GM23338 (cell line): ENCODE measurements around the gene CFLAR.

Experiments used
- CREB1 ChIP-seq: fragments of 250-450 bp; sonication (Bioruptor Pico); IDR thresholded peaks from 2 replicates; pipeline ENCODE4 v1.5.0; 2020; ENCODE audit warnings: low read depth, mild to moderate bottlenecking, moderate library complexity
- CTCF ChIP-seq, 2 experiments: fragments of 200-600 bp in 1 of 2; sonication (generic) in 1 of 2; conservative IDR thresholded peaks; 2 replicates each; pipeline versions ENCODE4 v1.5.1 to v1.6.1; 2016 to 2017; ENCODE audit warnings: antibody characterized with exemption in 2 of 2, low read depth in 2 of 2, mild to moderate bottlenecking in 2 of 2, moderate library complexity in 1 of 2
- EZH2 ChIP-seq: fragments of 200-600 bp; sonication (generic); IDR thresholded peaks from one replicate; pipeline ENCODE4 v1.8.0; 2017; ENCODE audit warnings: antibody characterized with exemption, mild to moderate bottlenecking, low read depth; ENCODE audit not compliant: unreplicated experiment
- EZH2phosphoT487 ChIP-seq: fragments of 200-600 bp; sonication (generic); IDR thresholded peaks from one replicate; pipeline ENCODE4 v1.8.1; 2018; ENCODE audit warnings: antibody characterized with exemption; ENCODE audit not compliant: unreplicated experiment
- JUNB ChIP-seq: IDR thresholded peaks from one replicate; pipeline ENCODE4 v1.6.1; 2016; ENCODE audit warnings: antibody characterized with exemption; ENCODE audit not compliant: unreplicated experiment
- POLR2AphosphoS5 ChIP-seq: IDR thresholded peaks from 2 replicates; pipeline ENCODE4 v1.6.1; 2016; ENCODE audit warnings: antibody characterized with exemption, low read depth

GRCh38 chr2:201191132-201191875, 75.3 kb downstream of the CFLAR start:
- TF ChIP-seq CTCF (conservative IDR thresholded peaks at IDR 0.05; ENCODE audit: low read depth in 2 of 2) = no peak
- no peak for TF ChIP-seq EZH2
- no peak for TF ChIP-seq POLR2AphosphoS5
- no peak for TF ChIP-seq CREB1
- TF ChIP-seq JUNB = no peak
- TF ChIP-seq EZH2phosphoT487 = no peak
